Cardiac septum (tissue), 1 donor: ENCODE measurements around the gene PNKP. TPM values are rescaled to one million over a fixed set of nuclear protein-coding genes. Genes with fewer than 3 reads are reported as not detected.
A peak's percentile ranks its signal among the peaks of the same experiment; 100 is the strongest.

Experiments
- DNase-seq: peaks from one replicate; pipeline ENCODE4 v3.0.0-alpha.2; 2020; ENCODE audit warnings: low spot score
- intact Hi-C: fragments of 100-400 bp; cut with DNase I; formaldehyde crosslinking; loops from one replicate; pipeline ENCODE4 v1.14.0; 2022
- total RNA-seq: library from RNA; stranded (reverse); fragmentation: NEBNext Ultra II Directional; extraction: Animal tissue kit (Norgen Biotek cat#: 25700); gene quantifications from one replicate; pipeline ENCODE4 v1.2.1, GENCODE V29; 2021
- donor health status: DM: no; HTN: no; CAD: no.

PNKP gene
- total RNA-seq, 1 donor from 2014 or later: 49.5 TPM

- DNase-seq: no peak
- intact Hi-C loops: loop anchor here (2.0 kb wide), 1 partner anchor 39 kb away; the partner anchor contains the start of gene FUZ
Observed at GRCh38 chr19:49851456-49852259, 15.7 kb downstream of the PNKP start.

GRCh38 chr19:49850487-49851342, 16.7 kb downstream of the PNKP start, which contains the start of gene PTOV1:
TSS of gene PTOV1 (plus strand) at chr19:49851159.
- DNase-seq: peak; percentile 97
- intact Hi-C loops: loop anchor here (2.0 kb wide), 1 partner anchor 38 kb away; the partner anchor contains the start of gene FUZ

DNA sequence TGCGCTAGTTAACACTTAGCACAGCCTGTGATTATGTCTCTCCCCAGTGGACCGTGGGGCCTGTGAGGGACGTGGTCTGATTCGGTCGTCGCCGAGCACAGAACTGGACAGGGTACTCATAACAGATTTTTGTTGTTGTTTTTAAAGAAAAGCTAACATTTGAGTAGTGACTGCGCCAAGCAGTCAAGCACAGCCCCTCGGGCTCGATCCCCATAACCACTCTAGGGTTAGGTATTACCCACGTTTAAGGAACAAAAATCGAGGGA, 17.2 kb downstream of the PNKP start:
- intact Hi-C loops: loop anchor here (2.0 kb wide), 1 partner anchor 37 kb away; the partner anchor contains the start of gene FUZ
- DNase-seq: no peak

DNA sequence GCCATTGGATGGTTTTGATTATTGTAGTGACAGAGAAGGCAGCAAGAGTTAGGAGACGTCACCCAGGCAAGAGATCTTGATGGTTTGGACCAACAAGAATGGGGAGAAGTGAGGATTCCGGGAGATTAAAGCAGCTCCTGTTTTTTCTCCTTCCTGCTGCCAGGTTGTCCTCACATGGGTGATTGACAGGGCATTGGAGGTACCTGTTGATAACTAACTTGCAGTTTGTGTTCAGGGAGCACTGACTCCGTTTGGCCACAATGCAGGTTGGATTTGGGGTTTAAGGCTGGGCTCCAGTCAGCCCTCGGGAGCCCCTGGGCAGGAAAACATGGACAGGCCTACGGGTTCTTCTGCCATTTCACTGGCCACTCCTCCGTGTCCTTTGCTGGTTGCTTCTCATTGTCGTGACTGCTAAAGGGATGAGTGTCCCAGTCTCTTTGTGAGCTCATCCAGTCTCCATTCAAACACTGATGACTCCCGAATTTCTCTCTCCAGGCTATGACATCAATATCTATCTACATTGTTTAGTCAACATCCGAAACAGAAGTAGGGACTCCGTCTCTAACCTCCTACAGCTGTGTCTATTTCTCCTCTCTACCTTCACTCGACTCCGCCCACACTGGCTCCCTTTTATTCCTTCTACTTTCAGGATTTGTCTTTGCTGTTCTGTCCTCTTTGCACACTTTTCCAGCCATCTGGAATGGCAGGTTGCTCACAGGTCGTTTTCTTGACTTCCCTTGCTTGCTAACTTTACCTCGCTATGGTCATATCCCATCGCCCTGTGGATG, 17.7 kb downstream of the PNKP start:
- intact Hi-C loops: loop anchor here (2.0 kb wide), 1 partner anchor 37 kb away; the partner anchor contains the start of gene FUZ

DNA sequence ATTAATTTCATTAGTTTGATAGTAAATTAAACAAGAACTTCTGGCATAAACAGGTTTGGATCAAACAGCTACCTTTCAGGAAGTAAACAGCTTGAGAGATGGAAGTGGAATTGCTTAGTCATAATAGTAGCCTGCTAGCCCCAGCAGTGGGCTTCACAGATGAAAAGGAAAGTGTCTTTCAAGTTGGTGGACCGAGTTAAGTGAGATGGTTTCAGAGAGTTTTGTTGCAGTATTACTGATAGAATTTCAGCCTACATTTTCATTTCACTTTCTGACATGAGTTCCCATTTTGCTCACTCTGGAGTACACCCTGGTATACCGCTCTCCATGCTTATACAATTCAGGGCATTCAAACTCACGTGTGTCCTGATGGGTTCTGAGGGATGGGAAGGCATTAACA, 18.4 kb downstream of the PNKP start:
- DNase-seq: no peak
- intact Hi-C loops: no loop called here

More for the DNA sequence above, 17.7 kb downstream of the PNKP start:
- DNase-seq: no peak

DNA sequence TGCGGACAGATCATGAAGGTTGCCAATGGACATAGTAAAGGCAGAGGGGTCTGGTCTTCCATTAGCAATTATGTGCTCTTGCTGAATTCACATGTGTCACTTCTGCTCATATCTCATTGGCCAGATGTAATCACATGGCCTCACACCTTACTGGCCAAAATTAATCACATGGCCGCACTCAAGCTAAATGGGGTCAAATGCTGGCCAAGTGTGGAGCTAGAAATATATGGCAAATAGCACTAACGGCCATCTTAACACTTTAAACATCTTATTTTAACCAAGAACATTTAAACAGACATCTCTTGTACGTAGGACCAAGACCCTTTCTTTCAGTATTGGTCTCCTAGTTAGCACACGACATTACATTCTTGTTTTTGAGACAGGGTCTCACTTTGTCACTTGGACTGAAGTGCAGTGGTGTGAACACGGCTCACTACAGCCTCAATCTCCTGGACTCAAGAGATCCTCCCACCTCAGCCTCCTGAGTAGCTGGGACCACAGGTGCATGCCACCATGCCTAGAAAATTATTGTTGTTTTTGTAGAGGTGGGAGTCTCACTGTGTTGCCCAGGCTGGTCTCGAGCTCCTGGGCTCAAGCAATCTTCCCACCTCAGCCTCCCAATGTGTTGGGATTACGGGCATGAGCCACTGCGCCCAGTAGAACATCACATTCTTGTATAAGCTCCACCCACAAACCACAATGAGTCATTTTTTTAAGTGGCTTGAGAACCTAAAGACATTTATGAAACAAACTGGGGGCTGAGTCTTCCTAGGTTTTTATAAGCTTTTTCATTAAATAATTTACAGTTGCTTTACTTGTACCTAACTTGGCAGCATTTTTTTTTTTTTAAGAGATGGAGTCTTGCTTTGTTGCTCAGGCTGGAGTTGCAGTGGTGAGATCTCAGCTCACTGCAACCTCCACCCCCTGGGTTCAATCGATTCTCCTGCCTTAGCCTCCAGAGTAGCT, 19.4 kb downstream of the PNKP start:
- no peak for DNase-seq
- intact Hi-C loops: no loop called here

- intact Hi-C loops: no loop called here
- no peak for DNase-seq
Observed at GRCh38 chr19:49846408-49846807, 21.0 kb downstream of the PNKP start.

GRCh38 chr19:49845414-49845813, 22.0 kb downstream of the PNKP start:
- no peak for DNase-seq
- intact Hi-C loops: no loop called here

DNA sequence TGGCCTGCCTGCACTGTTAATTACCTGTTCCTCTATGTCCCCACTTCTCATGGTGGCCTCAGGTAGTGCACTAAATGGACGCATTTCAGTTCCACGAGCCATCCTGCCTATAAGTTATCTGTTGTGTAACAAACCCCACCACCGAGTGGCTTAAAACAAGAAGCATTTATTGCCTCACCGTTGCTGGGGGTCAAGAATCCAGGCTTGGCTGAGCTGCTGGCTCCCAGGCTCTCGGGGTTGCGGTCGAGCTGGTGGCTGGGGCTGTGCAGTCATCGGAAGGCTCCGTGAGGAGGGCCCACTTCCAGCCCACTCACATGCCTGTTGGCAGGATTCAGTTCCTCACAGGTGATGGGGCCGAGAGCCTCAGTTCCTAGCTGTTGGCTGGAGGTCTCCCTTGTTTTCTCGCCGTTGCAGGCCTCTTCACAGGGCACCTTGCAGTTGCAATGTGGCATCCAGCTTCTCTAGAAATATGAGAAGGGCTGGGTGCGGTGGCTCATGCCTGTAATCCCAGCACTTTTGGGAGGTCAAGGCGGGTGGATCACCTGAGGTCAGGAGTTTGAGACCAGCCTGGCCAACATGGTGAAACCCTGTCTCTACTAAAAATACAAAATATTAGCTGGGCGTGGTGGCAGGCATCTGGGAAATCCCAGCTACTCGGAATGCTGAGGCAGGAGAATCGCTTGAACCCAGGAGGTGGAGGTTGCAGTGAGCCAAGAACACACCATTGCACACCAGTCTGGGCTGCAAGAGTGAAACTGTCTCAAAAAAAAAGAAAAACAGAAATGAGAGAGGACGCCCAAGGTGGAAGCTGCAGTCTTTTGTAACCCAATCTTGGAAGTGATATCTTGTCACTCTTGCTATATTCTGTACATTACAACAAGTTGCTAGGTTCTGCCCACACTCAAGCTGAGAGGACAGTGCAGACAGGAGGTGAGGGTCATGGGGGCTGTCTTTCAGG, 23.0 kb downstream of the PNKP start:
- no peak for DNase-seq
- intact Hi-C loops: no loop called here

DNA sequence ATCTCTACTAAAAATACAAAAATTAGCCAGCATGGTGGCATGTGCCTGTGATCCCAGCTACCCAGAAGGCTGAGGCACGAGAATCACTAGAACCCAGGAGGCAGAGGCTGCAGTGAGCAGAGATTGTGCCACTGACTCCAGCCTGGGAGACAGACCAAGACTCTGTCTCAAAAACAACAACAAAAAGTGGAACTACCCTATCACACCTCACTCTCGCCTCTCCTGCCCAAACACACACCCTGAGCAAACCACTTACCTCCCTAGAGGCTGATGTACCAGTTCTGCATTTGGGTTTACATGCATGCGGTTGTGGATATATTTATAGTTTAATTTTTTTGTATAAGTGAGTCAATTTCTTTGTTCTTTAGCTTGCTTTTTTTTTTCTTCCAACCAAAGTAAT, 24.1 kb downstream of the PNKP start:
- no peak for DNase-seq
- intact Hi-C loops: no loop called here

DNA sequence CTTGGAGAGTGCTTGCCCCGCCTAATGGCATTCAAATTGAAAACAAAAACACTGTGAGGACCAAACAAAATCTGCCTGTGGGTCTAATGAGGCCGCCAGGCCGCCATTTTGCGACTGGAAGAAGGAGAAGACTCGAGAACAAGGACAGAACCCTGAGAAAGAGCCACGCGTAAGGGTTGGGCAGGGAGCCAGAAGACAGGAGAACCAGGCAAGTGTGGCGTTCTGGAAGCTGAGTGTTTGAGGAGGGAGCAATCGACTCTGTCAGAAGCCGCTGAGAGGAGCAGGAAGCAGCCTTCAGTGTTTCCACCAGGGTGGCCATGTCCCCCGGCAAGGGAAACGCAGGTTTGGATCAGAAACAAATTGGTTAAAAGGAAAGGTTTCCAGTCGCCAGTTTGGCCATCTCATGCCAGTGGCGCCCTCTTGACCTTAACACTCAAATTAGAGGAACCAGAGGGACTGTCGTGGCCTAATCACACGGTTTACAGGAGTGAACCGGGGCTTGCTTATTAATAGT, 26.6 kb downstream of the PNKP start:
- intact Hi-C loops: no loop called here
- no peak for DNase-seq

- DNase-seq: no peak
- intact Hi-C loops: no loop called here
Observed at GRCh38 chr19:49840321-49840720, 27.1 kb downstream of the PNKP start.

DNA sequence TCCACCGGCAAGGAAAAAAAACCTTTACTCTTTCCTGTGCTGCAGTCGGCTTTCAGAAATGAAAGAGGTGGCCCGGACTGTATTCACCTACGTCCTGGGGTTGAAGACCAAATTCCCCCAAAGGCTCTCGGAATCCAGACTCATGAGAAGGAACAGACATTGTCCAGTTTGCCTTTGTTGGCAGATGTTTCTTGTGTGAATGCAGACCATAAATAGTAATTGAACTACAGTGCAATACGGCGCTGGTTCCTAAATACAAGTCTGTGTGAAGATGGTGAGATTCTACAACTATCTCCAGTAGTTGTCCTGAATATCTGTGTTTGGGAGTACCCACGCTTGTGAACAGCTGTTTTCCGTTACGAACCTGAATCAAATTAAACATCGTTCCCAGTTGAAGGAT, 27.7 kb downstream of the PNKP start:
- intact Hi-C loops: no loop called here
- no peak for DNase-seq

DNA sequence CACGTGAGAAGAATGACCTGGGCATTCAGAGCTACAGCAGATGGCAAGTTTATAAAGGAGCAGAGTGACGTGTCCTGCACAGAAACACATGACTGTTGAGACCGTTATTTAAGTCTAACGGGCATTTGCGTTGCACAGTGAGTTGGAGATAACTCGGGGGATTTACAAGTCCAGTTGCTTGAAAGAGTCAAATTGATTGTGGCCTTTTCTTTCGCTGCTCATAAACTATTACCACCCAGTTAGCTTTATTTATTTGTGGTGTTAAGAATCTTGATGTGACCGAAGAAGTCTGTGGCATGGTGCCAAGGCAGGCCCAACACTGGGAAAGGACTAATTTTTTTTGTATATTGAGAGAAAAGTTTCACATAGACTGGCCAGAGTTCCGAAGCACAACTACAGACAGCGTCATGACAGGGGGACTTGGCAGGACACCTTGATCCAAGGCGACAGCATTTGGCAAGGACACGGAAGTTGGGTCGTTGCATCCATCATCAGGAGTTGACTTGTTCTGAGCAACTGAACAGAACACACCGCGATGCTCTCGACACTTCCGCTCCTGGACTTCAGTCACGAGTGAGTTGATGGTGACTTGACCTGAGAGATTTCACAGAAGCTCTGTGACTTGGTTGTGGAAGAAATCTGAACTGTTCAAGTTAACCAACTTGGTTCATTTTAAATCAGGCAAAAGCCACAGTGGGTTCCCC, 28.3 kb downstream of the PNKP start:
- DNase-seq: no peak
- intact Hi-C loops: no loop called here

GRCh38 chr19:49837425-49837824, 30.0 kb downstream of the PNKP start:
- DNase-seq: no peak
- intact Hi-C loops: no loop called here

- intact Hi-C loops: no loop called here
- DNase-seq: no peak
Observed at GRCh38 chr19:49837009-49837310, 30.4 kb downstream of the PNKP start.
